Chondrocyte (in vitro differentiated cells): ENCODE data around the gene TMEM18. TPM values are rescaled to one million over a fixed set of nuclear protein-coding genes. Genes with fewer than 3 reads are reported as not detected.

Experiments
- DNase-seq: peaks from one replicate; pipeline ENCODE4 v3.0.0; 2021; ENCODE audit warnings: mixed read lengths, low spot score
- H3K27ac Mint-ChIP-seq: one replicate; pipeline ENCODE4 v1.8.0; 2021; ENCODE audit warnings: mild to moderate bottlenecking, moderate library complexity, mixed read lengths; ENCODE audit not compliant: unreplicated experiment
- H3K27me3 Mint-ChIP-seq: 2 replicates; pipeline ENCODE4 v1.8.0; 2021; ENCODE audit warnings: low read depth, mixed read lengths
- H3K36me3 Mint-ChIP-seq: 2 replicates; pipeline ENCODE4 v1.8.0; 2021; ENCODE audit warnings: low read depth, mixed read lengths
- H3K4me1 Mint-ChIP-seq: 2 replicates; pipeline ENCODE4 v1.8.0; 2021; ENCODE audit warnings: low read depth, mild to moderate bottlenecking, mixed read lengths
- H3K4me3 Mint-ChIP-seq: one replicate; pipeline ENCODE4 v1.8.0; 2021; ENCODE audit warnings: mild to moderate bottlenecking, moderate library complexity, mixed read lengths; ENCODE audit not compliant: unreplicated experiment
- H3K9me3 Mint-ChIP-seq: 2 replicates; pipeline ENCODE4 v1.8.0; 2021; ENCODE audit warnings: low read depth, mixed read lengths
- total RNA-seq: library from RNA; stranded (reverse); gene quantifications from 3 replicates; pipeline ENCODE4 v1.2.1, GENCODE V29; 2021
- TF ChIP-seq, protein P1 (sequence below): fragments of 200-600 bp; sonication (generic); IDR thresholded peaks from 2 replicates; pipeline ENCODE4 v1.5.0; 2021; ENCODE audit warnings: antibody characterized with exemption, mild to moderate bottlenecking, moderate library complexity

Gene TMEM18
- total RNA-seq, 1 donor from 2014 or later, result 33.9 TPM

DNA sequence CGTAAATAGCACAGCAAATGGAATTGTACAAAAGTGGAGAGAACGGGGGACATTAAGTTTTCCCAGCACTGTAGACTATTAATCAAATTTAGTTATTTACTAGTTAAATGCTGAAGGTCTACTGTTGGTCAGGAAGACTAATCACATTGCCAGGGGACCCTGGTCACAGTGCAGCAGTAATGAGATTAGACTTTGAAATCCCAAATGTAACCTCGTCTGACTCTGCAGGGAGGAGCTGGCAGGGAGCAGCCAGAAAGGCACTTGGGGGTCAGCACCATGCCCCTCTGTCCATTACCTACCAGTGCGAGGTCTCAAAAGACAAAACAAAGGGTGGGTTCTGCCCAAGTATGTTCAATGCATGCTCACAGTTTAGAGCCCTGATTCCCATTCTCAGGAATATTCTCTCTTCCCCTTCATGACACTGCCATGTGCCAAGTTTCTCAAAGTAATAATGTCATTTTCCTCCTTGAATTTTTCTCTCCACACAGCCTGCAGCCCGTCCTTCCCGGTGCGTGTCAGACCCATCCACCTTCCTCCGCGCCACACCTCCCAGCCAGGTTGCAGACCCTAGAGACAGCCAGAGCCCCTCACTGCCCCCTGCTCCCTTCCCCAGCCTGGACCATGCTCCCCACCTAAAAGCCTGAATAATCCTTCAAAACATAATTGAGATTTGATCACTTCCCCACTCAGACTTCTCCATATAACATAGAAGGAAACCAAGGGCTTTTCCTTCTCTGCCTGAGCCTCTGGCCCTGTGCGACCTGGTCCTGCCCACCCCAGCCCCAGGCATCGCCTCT is 52.5 kb downstream of the TMEM18 start:
- TF ChIP-seq, protein P1, sequence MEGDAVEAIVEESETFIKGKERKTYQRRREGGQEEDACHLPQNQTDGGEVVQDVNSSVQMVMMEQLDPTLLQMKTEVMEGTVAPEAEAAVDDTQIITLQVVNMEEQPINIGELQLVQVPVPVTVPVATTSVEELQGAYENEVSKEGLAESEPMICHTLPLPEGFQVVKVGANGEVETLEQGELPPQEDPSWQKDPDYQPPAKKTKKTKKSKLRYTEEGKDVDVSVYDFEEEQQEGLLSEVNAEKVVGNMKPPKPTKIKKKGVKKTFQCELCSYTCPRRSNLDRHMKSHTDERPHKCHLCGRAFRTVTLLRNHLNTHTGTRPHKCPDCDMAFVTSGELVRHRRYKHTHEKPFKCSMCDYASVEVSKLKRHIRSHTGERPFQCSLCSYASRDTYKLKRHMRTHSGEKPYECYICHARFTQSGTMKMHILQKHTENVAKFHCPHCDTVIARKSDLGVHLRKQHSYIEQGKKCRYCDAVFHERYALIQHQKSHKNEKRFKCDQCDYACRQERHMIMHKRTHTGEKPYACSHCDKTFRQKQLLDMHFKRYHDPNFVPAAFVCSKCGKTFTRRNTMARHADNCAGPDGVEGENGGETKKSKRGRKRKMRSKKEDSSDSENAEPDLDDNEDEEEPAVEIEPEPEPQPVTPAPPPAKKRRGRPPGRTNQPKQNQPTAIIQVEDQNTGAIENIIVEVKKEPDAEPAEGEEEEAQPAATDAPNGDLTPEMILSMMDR, result no peak
- Mint-ChIP-seq H3K9me3 (no peaks in the 10 kb centered on the region), H3K27me3 (no peaks in the 10 kb centered on the region), H3K36me3 (no peaks in the 10 kb centered on the region), H3K4me1 (no peaks in the 10 kb centered on the region), H3K27ac (no peak overlapping the region), H3K4me3 (no peak overlapping the region)
- DNase-seq, result no peak

GRCh38 chr2:624096-624495 is 53.1 kb downstream of the TMEM18 start:
- no peak for DNase-seq
- Mint-ChIP-seq H3K27me3 (no peaks in the 10 kb centered on the region), H3K4me1 (no peaks in the 10 kb centered on the region), H3K27ac (no peak overlapping the region), H3K4me3 (no peak overlapping the region), H3K36me3 (no peaks in the 10 kb centered on the region), H3K9me3 (no peaks in the 10 kb centered on the region)
- TF ChIP-seq, protein P1, result no peak

GRCh38 chr2:623130-623922 is 53.9 kb downstream of the TMEM18 start:
- DNase-seq, result no peak
- peaks cover 1% of the 10 kb centered on the region for H3K36me3 Mint-ChIP-seq
- no peaks in the 10 kb centered on the region for H3K27me3 Mint-ChIP-seq
- H3K27ac Mint-ChIP-seq, result no peak overlapping the region
- H3K4me3 Mint-ChIP-seq, result no peak overlapping the region
- H3K4me1 Mint-ChIP-seq, result no peaks in the 10 kb centered on the region
- peaks cover under 1% of the 10 kb centered on the region for H3K9me3 Mint-ChIP-seq
- TF ChIP-seq, protein P1, result no peak

GRCh38 chr2:622357-622756 is 54.8 kb downstream of the TMEM18 start:
- H3K27me3 Mint-ChIP-seq, result no peaks in the 10 kb centered on the region
- H3K4me3 Mint-ChIP-seq, result no peak overlapping the region
- H3K4me1 Mint-ChIP-seq, result no peaks in the 10 kb centered on the region
- H3K27ac Mint-ChIP-seq, result no peak overlapping the region
- H3K9me3 Mint-ChIP-seq, result peaks cover 10% of the 10 kb centered on the region
- DNase-seq, result no peak
- TF ChIP-seq, protein P1, result no peak
- H3K36me3 Mint-ChIP-seq, result peaks cover 1% of the 10 kb centered on the region

GRCh38 chr2:621303-622099 is 55.7 kb downstream of the TMEM18 start:
- H3K27me3 Mint-ChIP-seq, result no peaks in the 10 kb centered on the region
- no peak overlapping the region for H3K27ac Mint-ChIP-seq
- H3K36me3 Mint-ChIP-seq, result peaks cover 1% of the 10 kb centered on the region
- H3K4me3 Mint-ChIP-seq, result no peak overlapping the region
- TF ChIP-seq, protein P1, result no peak
- H3K9me3 Mint-ChIP-seq, result peaks cover 10% of the 10 kb centered on the region
- H3K4me1 Mint-ChIP-seq, result no peaks in the 10 kb centered on the region
- DNase-seq, result no peak
